Astrocyte of the spinal cord (primary cell): ENCODE results near the gene HOXC13.

Experiments
- DNase-seq: peaks from one replicate; pipeline ENCODE4 v3.0.0; 2011; ENCODE audit warnings: low read depth, low spot score
- H3K4me3 ChIP-seq: 2 replicates; pipeline ENCODE4 v1.5.1; 2011; ENCODE audit warnings: low read depth, mild to moderate bottlenecking, low read length, moderate library complexity
- in situ Hi-C: cut with HindIII; loops from 2 replicates; pipeline ENCODE4 v1.10.0; 2017; ENCODE audit warnings: low sequenced_read_pairs
- TF ChIP-seq, protein P1 (sequence below): IDR thresholded peaks from 2 replicates; pipeline ENCODE4 v1.5.1; 2012; ENCODE audit warnings: low read depth, mild to moderate bottlenecking, low read length, inconsistent platforms

The HOXC13 gene

DNA sequence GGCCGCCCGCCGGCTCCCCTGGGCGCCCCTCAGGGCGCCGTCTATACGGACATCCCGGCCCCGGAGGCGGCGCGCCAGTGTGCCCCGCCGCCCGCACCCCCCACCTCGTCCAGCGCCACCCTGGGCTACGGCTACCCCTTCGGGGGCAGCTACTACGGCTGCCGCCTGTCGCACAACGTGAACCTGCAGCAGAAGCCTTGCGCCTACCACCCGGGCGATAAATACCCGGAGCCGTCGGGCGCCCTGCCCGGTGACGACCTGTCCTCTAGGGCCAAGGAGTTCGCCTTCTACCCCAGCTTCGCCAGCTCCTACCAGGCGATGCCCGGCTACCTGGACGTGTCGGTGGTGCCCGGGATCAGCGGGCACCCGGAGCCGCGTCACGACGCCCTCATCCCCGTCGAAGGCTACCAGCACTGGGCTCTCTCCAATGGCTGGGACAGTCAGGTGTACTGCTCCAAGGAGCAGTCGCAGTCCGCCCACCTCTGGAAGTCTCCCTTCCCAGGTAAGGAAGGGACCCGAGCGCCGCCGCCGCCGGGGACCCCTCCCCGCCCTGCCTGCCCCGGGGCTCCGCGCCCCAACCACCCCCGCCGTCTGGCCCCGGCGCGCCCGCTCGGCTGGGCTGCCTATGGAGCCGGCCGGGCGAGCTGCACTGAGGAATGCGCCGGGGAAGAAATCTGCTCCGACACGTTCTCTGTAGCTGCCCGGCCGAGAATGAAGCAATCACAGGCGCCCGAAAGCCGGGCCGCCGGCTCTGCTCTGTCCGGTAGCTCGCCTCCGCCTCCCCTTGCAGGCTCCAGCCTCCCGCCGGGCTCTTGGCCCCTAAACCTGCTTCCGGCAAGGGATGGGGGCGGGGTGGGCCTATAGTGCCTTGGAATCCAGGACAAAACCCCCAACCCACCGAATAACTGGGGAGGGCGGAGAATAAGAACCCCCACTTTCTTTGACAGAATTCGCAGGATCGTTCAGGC, 794 bp downstream of the HOXC13 start:
- in situ Hi-C loops, result no loop called here
- H3K4me3 ChIP-seq, result no peak overlapping the region
- TF ChIP-seq, protein P1, sequence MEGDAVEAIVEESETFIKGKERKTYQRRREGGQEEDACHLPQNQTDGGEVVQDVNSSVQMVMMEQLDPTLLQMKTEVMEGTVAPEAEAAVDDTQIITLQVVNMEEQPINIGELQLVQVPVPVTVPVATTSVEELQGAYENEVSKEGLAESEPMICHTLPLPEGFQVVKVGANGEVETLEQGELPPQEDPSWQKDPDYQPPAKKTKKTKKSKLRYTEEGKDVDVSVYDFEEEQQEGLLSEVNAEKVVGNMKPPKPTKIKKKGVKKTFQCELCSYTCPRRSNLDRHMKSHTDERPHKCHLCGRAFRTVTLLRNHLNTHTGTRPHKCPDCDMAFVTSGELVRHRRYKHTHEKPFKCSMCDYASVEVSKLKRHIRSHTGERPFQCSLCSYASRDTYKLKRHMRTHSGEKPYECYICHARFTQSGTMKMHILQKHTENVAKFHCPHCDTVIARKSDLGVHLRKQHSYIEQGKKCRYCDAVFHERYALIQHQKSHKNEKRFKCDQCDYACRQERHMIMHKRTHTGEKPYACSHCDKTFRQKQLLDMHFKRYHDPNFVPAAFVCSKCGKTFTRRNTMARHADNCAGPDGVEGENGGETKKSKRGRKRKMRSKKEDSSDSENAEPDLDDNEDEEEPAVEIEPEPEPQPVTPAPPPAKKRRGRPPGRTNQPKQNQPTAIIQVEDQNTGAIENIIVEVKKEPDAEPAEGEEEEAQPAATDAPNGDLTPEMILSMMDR, result no peak
- no peak for DNase-seq

DNA sequence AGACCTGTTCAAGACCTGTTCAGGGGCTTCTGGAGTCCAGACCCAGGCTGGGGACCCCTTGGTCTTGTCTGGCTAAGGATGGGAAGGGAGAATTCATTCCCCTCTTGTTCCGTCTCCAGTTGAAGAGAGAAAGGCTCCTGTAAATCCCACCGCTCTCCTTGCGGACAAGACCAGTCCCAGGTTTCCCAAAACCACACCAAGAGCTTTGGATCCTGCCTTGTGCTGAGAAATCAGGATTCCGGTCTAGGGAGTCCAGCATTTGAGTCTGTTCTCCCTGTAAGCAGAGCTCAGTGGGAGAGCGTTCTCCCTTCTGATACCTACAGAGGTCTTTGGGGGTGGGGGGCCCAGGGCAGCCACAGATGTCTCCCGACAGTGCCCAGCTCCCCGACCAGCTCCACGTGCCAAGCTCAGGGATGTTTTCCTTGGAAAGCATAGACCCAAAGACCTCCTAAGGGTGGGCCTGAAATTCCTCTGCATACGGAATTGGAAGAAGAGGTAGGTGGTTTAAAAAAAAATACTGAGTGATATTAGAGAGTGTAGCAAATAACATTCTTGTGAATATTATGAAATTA, 1.9 kb downstream of the HOXC13 start:
- no peak for DNase-seq
- in situ Hi-C loops, result no loop called here
- TF ChIP-seq, protein P1, result no peak
- H3K4me3 ChIP-seq, result no peak overlapping the region

DNA sequence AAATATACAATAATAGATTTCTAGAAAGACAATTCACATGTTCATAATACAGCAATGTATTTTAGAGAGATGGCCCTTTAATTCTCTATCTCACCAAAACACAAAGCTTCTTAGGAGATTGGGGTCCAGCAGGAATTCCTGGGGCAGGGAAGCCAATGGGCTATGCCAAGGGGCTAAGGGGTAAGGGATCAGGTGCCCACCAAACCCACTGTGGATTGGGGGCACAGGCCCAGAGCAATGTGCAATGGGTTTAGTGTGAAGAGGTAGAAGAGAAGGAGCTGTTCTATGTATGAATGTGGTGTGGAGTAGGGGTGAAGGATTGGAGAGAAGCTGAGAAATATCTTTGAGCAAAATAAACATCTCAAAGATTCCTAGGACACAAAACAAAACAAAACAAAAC, 2.6 kb downstream of the HOXC13 start:
- no peak overlapping the region for H3K4me3 ChIP-seq
- in situ Hi-C loops, result no loop called here
- TF ChIP-seq, protein P1, result no peak
- DNase-seq, result no peak

- TF ChIP-seq, protein P1, result no peak
- in situ Hi-C loops, result no loop called here
- DNase-seq, result no peak
- no peak overlapping the region for H3K4me3 ChIP-seq
Observed at GRCh38 chr12:53941750-53942149, 3.1 kb downstream of the HOXC13 start.

GRCh38 chr12:53942467-53942997, 3.9 kb downstream of the HOXC13 start:
- H3K4me3 ChIP-seq, result no peak overlapping the region
- DNase-seq, result no peak
- TF ChIP-seq, protein P1, result no peak
- in situ Hi-C loops, result no loop called here

GRCh38 chr12:53944209-53944608, 5.6 kb downstream of the HOXC13 start:
- TF ChIP-seq, protein P1, result no peak
- no peak overlapping the region for H3K4me3 ChIP-seq
- DNase-seq, result no peak
- in situ Hi-C loops, result no loop called here
